A549 treated with DMSO at 1 μM for 4 hours (cell line): ENCODE measurements around the gene PRDM11. TPM values are rescaled to one million over a fixed set of nuclear protein-coding genes. Genes with fewer than 3 reads are reported as not detected.

Source experiments
- total RNA-seq: library from RNA; stranded (reverse); fragments of 200-300 nt; extraction: Qiagen RNA extraction; gene quantifications from 5 replicates; pipeline ENCODE4 v1.2.3, GENCODE V29; 2022; ENCODE audit warnings: low read depth

PRDM11 gene
- total RNA-seq = 6.0 to 9.4 TPM (median 8.1 TPM) in 5 replicates

GRCh38 chr11:45146072-45147016 lies at the start of gene PRDM11:
Gene PRDM11, plus strand, starts transcription at chr11:45146639. Its CDS starts 35,128 bp downstream, at chr11:45181767.

Other genes starting within 250 kb of the PRDM11 start
- 37.5 to 46.6 TPM (median 41.9 TPM) in 5 replicates for gene TP53I11, start 195.8 kb upstream of the PRDM11 start, total RNA-seq
- gene SYT13, start 139.7 kb downstream of the PRDM11 start, total RNA-seq = 8.3 to 10.5 TPM (median 8.9 TPM) in 5 replicates